HG03066 (cell line): Measurements from ENCODE around the gene STAC2.
"Not testable (repeated sequence)": the region's sequence is repeated elsewhere in the genome, so short reads cannot be mapped to it uniquely, and the experiment has no call there.

Source experiments
- ATAC-seq: cut with Tn5 transposase; IDR thresholded peaks from one replicate; pipeline ENCODE4 v1.9.1; 2021; ENCODE audit warnings: low read depth; ENCODE audit not compliant: unreplicated experiment

The STAC2 gene, protein sequence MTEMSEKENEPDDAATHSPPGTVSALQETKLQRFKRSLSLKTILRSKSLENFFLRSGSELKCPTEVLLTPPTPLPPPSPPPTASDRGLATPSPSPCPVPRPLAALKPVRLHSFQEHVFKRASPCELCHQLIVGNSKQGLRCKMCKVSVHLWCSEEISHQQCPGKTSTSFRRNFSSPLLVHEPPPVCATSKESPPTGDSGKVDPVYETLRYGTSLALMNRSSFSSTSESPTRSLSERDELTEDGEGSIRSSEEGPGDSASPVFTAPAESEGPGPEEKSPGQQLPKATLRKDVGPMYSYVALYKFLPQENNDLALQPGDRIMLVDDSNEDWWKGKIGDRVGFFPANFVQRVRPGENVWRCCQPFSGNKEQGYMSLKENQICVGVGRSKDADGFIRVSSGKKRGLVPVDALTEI

DNA sequence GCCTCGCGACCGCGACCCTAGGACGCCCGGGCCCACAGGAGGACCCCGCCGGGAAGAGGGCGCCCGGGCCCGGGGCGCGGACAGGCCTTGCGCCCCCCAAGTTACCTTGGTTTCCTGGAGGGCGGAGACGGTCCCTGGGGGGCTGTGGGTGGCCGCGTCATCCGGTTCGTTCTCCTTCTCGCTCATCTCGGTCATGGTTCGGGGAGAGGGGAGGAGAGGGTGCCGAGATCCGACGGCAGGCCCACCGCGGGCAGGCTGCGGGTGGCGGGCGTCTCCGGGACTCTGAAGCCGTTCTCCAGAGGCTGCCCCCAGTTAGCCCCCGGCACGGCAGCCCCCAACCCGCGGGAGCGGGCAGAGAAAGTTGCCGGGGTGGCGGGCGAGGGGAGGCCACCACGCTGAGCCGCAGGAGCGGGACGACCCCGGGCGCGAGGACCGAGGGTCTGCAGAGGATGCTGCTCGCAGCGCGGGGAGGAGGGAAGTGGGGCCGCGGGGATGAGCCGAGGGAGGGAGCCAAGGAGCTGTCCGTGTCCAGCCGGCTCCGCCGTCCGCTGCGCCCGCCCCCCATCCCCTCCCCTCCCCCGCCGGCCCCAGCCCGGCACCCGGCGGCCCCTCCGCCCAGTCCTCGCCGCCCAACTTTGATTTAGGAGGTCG, at the start of gene STAC2:
Gene STAC2, minus strand, starts transcription at position 638 of the 651 bp plus-strand sequence. Its CDS starts 443 bp downstream, at position 195.
- ATAC-seq = no peak

DNA sequence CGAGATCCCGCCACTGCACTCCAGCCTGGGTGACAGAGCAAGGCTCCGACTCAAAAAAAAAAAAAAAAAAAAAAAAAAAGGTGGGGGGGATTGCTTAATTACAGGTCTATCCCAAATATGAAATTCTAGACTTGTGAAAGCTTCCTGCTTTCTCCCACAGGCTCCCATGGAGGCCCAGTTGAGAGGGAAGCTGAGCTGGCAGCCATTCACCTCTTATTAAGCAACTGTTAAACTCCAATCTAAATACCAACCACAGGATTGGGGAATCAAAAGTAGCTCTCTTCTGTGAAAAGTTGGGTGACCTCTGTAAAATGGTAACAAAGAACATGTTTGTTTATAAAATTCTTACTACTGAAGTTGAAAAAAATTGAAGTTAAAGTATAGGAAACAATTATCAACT, 45.8 kb upstream of the STAC2 start:
- no peak for ATAC-seq

DNA sequence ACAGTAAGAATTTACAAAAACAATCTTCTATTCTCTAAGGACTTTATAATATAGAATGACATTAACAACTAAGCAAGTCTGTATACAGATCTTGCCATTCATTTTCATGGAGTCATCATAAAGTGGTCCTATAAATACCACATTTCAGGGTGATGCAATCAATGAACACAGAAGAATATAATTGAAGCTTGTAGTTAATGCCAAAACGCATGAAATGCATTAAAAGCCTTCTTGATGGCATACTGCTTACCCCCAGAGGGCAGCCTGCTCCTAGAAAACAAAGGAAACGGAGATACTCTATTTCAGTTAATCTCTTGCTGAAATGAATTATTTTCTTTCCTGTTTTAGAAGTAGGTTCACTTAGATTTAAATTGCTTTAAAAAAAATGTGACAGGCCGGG, 45.2 kb upstream of the STAC2 start:
- ATAC-seq = no peak

DNA sequence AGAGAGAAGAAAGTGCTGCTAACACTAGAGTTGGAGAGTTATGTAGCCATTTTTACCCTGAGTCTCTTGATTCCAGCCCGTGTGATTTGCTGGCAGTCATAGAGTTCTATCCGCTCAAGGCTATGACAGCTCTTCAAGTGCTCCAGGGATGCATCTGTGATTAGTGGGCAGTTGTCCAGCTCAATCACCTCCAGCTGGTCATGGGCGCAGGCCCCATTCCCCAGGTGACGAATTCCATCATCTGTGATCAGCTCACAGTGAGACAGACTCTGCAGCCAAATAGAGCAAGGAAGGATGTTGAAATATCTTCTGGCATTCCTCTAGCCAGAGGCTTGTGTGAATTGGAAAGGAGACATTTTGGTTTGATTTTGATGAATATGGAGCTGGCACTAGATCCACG, 38.4 kb upstream of the STAC2 start:
- no peak for ATAC-seq

DNA sequence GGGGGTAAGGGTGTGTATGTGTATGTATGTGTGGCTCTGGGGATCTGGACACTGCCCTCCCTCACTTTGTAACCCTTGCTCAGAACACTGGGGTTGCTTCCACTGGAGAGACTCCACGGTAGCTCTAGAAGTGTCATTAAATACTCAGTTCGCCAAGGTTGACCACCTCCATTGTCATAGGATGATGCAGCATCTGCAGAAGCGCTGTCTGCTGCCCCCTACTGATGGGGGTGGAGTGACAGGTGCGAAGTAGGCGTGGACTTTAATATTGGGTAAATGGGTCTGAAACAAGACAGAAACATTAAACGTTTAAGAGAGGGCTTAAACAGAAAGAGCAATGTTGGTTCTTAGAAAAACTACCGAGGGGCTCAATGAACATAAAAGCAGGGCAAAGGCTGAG, 35.5 kb upstream of the STAC2 start:
- no peak for ATAC-seq

DNA sequence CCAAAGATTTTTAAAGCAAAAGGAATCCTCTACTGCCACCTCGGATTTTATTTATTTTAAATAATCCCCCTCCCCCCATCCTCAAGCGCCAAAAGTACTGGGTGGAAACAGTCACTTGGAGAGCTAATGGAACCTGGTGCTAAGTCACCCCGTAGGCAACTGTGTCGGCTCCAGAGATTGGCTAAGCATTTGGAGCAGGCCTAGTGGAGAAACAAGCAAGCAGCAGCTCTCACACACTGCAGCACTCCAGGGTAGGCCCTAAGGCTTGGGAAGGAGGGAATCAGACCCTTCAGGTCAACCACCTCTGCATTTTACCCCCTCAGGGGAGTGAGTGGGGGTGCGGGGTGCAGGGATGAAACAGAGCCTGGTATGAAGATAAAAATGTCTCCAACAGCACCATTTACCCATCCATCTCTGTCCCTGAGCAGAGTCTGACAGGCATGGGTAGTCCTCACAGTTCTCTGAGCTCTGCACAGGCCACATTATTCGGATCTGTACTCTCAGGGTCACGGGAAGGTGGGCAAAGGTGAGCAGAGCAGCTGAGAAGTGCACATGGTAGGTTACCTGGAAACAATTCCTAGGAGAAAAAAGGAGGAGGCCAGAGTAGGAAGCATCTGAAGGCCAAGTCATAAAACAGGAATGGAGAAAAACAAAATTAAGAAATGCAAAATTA, 27.2 kb upstream of the STAC2 start:
- no peak for ATAC-seq

DNA sequence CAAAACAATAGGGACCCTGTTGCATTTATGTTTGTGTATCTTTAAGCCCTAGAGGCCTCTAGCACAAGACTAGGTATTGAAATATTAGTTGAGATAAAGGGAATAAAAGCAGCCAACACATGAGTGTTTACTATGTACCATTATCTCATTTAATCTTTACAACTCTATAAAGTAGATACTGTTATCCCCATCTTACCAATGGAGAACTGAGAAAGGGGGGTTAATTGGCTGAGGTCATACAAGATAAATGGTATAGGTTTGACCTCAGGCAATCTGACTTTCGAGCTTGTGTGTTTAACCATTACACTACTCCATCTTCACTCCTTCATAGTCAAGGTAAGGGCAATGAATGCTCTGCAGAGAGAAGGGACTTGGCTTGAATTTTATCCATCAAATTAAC, 26.3 kb upstream of the STAC2 start:
- ATAC-seq = no peak

DNA sequence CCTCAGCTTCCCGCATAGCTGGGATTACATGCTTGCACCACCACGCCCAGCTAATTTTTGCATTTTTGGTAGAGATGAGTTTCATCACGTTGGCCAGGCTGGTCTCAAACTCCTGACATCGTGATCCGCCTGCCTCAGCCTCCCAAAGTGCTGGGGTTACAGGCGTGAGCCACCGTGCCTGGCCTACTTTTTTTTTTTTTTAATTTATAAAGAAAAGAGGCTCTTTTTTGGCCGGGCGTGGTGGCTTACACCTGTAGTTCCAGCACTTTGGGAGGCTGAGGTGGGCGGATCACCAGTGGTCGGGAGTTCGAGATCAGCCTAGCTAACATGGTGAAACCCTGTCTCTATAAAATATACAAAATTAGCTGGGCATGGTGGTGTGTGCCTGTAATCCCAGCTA, 24.3 kb upstream of the STAC2 start:
- not testable (repeated sequence) for ATAC-seq

DNA sequence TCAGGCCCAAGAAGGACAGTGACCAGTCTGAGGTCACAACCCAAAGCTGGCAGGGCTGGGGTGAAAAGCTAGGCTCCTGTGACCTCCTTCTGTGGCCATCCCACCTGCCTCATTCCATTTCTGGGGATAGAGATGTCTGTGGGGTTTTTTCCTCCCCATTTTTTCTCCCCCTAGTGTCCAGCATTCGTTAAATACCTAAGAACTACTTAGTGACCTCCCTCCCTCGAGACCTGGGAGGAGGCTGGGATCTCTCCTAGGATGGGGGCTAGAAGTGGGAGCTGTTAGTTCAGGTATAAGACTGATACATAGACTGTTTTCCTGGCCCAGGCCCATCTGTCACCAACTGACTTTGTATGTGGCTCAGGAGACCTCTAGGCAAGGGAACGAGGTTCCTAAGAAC, 20.5 kb upstream of the STAC2 start:
- ATAC-seq = no peak

DNA sequence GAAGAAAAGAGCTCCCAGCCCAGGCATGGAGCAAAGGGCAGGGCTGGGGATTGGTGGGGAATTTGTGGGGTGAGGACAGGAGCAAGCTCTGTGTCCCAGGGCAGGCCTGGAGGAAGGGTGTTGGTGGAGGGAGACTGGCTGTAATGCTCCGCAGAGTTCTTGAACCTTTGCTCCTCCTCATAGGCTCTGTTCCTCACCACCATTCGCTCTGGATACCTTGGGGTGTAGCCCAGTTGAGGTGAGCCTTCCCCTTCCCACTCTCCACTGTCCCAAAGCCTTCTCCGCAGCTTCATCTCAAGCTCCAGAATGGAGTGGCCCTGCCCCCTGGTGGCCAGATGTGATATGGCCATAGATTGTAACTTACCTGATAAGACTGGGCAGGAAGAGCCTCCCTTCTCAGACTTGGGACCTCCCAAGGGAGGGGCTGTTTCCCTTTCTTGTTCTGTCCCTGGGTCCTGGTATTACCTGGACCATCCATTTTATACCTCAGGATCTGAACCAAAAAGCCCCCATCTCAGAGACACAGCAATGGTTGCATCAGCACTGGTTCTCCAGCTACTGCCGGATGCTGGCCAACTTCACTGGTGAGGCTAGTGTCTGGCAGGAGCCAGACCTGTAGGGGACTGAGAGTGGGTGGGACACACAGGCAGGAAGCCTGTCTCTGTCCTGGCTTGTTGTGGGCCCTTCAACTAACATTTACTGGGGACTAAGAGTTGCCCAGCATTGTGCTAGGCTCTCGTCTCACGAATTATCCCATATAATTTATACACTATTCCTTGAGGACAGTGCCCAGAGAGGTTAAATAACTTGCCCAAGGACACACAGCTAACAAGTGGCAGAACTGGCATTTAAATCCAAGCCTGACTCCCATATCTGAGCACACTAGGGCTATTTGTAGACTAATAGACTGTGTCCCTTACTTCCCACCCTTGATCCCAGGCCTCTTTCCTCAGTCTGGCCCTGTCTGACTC, 19.1 kb upstream of the STAC2 start:
- no peak for ATAC-seq

DNA sequence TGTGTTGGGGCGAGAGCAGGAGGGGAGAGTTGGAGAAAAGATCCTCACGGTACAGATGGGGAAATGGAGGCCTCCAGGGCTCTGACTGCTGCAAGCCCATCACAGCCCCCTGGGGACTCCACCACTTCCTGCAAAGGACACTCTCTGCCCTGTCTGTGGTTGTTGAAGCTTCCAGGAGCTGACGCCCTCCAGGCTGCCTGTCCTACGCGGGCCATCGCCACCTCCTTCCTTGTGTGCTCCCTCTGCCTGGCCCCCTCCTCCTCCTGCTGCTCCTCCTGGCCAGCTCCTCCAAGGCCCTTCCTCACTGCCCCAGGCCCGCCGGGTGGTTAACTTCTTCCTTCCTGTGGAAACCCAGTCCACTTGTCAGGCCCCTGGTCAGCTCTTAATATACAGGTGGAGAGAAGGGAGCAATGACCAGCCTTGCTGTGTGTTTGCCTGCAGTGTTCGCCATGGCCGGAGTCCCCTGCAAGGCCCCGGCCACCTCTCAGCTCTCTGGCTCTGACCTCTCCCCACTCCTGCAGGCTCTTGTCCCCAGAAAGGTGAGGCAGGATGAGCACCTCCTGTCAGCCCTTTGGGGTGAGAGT, 18.4 kb upstream of the STAC2 start:
- no peak for ATAC-seq

DNA sequence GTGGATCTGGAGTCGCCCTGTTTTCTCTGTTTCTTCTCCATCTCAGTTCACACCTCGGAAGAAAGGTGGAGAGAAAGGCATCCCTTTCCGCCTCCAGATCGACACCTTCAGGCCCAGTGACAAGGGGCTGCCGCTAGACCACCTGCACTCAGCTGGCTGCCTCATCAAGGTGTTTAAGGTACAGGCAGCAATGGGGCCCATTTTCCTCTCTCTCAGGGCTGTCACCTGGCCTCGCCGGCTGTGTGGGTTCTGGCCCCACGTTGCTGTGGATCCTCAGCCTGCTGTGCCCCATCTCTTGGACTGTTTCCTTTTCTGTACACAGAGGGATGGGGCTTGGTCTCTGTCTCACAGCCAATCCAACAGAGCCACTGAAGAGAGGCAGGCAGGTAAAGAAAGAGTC, 17.4 kb upstream of the STAC2 start:
- no peak for ATAC-seq

DNA sequence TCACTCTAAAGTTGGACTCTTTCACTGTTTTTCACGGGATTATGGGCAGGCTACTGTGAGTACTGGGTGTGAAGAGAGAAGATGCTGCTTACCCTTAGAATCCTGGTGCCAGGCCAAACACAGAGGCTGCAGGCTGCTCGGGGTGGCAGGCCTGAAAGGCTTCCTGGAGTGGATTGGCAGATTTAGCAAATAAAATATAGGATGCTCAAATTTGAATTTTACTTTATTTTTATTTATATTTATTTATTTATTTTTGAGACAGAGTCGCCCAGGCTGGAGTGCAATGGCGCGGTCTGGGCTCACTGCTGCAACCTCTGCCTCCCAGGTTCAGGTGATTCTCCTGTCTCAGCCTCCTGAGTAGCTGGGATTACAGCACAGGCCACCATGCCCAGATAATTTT, 14.9 kb upstream of the STAC2 start:
- ATAC-seq = no peak

DNA sequence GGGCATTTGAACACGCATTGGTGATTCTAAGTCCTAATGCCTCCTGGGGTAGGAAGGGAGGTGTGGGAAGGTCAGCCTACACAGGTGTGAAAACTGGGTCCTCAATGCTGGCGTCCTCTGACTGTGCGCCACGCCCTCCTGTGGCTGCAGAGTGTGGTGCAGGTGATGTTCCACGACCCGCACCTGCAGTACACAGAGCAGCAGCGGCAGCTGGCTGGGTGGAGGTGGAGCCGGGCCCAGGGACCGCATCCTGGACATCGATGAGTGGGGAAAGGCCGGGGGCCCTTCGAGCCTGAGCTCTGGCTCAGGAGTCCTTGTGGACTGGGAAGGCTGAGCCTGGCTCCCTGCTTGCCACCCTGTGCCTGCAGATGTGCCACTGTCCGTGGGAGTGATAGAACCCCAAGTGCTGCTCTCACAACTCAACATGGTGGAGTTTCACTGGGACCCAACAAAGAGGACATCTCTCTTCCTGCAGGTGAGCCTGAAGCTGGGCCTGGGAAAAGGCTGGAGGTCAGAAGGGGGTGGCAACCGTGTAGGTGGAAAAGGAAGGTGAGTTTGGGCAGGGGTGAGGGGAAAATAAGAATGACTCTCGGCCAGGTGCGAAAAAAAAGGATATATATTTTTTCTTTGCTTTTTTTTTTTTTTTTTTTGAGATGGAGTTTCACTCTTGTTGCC, 14.0 kb upstream of the STAC2 start:
- ATAC-seq = no peak

DNA sequence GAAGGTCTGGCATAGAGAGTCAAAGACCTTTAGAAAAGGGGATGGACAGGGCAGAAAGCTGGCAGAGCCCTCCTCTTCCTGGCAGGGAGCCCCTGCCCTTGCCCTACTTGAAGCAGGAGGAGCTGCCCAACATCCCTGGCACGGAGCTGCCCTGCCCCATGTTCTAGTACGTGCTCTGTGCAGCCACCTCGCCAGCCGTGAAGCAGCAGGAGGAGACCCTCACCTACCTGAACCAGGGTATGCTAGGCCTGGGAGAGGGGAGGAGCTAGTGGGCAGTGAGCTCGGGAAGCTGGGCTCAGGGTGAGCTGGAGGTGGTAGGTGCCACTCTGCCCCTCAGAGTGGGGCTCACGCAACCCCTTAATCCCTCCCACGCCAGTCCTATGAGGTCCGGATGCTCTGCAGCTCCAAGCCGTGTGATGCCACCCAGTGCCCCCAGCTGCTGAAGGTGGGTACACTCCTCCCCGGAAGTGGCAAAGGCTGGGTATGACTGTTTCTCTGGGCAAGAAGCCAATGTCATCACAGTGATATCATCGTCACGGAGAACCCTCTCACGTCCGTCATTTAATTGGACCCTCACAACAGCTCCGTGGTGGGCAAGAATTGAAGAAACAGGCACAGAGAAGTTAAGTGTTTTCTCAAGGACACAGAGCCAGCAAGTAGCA, 12.7 kb upstream of the STAC2 start:
- no peak for ATAC-seq

DNA sequence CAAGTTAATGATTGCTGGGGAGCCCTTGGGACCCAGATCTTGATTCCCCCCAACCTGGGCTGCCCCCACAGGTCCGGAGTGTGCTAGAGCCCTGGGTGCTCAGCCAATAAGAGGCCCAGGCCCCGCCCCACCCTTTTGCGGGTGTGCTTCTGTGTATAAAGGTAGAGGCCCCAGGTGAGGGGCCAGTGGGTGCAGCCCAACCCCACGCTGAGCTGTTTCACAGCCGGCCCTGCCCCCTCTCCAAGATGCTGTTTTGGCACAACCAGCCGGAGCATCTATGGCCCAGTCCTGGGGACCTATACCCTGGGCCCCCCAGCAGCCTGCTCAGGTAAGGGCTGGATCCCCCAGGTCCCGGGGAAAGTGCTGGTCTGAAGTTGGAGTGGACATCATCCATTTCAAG, 11.8 kb upstream of the STAC2 start:
- ATAC-seq = no peak

DNA sequence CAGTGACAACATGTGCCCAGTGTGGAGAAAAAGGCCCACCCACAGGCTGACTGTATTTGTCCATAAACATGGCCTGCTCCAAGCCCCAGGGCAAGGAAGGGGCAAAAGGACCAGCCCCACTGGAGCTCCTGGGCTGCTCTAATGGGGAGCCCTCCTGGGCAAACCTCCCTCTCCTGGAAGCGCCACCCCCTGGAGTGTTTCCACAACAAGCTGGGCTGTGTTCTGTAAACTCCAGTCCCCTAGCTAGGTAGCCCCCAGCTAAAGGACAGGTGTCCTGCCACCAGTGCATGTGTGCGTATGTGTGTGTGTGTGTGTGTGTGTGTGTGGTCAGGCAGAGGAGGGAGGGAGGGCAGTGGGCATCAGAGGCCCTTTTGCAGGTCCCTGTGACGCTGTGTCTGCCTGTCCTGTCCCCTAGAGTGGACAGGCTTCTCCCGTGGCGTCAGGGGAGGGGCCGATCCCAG, 11.3 kb upstream of the STAC2 start:
- ATAC-seq = no peak

DNA sequence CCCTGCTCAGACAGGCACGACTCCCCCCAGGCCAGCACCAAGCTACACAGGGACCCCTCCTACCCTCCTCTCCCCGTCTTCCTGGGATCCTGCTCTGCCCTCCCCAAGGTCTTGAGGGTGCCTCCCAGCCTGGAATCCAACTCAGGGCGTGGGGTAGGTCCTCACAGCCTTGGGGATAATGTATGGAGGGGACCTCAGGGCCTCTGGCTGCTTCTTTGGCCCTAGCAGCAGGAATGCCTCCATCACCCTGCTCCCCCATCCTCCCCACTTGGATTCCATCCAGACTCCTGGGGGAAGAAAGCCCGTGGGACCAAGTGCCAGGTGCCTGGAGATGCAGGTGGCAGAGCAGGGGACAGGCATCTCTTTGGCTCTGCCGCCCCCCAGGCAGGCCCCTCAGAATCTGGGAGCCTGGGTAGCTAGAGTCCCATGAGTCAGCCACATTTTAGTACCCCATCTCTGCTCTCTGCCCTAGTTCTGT, 10.7 kb upstream of the STAC2 start:
- no peak for ATAC-seq
